ENCODE results near the gene SNRPB2. TPM values are rescaled to one million over a fixed set of nuclear protein-coding genes. Genes with fewer than 3 reads are reported as not detected.

Gene SNRPB2
- total and polyA plus RNA-seq, 9 of the 15 experiments (the other 6 are each of a cell fraction or from before 2014, with no cell fraction given) = 40.0 to 131 (median 89.4) TPM

- no peak for TF ChIP-seq ZNF277 (CRISPR knock-in tag; IDR thresholded peaks at IDR 0.05; ENCODE audit: borderline replicate concordance)
- TF ChIP-seq NFATC3 (IDR thresholded peaks at IDR 0.05) = no peak
- TF ChIP-seq, protein P1, sequence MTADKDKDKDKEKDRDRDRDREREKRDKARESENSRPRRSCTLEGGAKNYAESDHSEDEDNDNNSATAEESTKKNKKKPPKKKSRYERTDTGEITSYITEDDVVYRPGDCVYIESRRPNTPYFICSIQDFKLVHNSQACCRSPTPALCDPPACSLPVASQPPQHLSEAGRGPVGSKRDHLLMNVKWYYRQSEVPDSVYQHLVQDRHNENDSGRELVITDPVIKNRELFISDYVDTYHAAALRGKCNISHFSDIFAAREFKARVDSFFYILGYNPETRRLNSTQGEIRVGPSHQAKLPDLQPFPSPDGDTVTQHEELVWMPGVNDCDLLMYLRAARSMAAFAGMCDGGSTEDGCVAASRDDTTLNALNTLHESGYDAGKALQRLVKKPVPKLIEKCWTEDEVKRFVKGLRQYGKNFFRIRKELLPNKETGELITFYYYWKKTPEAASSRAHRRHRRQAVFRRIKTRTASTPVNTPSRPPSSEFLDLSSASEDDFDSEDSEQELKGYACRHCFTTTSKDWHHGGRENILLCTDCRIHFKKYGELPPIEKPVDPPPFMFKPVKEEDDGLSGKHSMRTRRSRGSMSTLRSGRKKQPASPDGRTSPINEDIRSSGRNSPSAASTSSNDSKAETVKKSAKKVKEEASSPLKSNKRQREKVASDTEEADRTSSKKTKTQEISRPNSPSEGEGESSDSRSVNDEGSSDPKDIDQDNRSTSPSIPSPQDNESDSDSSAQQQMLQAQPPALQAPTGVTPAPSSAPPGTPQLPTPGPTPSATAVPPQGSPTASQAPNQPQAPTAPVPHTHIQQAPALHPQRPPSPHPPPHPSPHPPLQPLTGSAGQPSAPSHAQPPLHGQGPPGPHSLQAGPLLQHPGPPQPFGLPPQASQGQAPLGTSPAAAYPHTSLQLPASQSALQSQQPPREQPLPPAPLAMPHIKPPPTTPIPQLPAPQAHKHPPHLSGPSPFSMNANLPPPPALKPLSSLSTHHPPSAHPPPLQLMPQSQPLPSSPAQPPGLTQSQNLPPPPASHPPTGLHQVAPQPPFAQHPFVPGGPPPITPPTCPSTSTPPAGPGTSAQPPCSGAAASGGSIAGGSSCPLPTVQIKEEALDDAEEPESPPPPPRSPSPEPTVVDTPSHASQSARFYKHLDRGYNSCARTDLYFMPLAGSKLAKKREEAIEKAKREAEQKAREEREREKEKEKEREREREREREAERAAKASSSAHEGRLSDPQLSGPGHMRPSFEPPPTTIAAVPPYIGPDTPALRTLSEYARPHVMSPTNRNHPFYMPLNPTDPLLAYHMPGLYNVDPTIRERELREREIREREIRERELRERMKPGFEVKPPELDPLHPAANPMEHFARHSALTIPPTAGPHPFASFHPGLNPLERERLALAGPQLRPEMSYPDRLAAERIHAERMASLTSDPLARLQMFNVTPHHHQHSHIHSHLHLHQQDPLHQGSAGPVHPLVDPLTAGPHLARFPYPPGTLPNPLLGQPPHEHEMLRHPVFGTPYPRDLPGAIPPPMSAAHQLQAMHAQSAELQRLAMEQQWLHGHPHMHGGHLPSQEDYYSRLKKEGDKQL (CRISPR knock-in tag; IDR thresholded peaks at IDR 0.05; ENCODE audit: borderline replicate concordance) = no peak
- TF ChIP-seq KDM1A (IDR thresholded peaks at IDR 0.05) = no peak
- TF ChIP-seq ZNF224 (CRISPR knock-in tag; IDR thresholded peaks at IDR 0.05) = no peak
- TF ChIP-seq, protein P2, sequence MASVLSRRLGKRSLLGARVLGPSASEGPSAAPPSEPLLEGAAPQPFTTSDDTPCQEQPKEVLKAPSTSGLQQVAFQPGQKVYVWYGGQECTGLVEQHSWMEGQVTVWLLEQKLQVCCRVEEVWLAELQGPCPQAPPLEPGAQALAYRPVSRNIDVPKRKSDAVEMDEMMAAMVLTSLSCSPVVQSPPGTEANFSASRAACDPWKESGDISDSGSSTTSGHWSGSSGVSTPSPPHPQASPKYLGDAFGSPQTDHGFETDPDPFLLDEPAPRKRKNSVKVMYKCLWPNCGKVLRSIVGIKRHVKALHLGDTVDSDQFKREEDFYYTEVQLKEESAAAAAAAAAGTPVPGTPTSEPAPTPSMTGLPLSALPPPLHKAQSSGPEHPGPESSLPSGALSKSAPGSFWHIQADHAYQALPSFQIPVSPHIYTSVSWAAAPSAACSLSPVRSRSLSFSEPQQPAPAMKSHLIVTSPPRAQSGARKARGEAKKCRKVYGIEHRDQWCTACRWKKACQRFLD (CRISPR knock-in tag; IDR thresholded peaks at IDR 0.05) = no peak
- TF ChIP-seq ZNF668 (CRISPR knock-in tag; IDR thresholded peaks at IDR 0.05) = no peak
- no peak for TF ChIP-seq TRIM28 (IDR thresholded peaks at IDR 0.05)
- TF ChIP-seq MEF2D (tag; conservative IDR thresholded peaks at IDR 0.05; ENCODE audit: low read depth) = no peak
- no peak for TF ChIP-seq MBD2 (IDR thresholded peaks at IDR 0.05; ENCODE audit: borderline replicate concordance, low read depth)
Observed at GRCh38 chr20:16684416-16684815, 45.4 kb upstream of the SNRPB2 start (continued).

Data from K562 (cell line).